Gastroesophageal sphincter (tissue), 3 donors: ENCODE measurements around the gene CNTN2.

ENCODE experiments used
- CTCF ChIP-seq, 4 experiments: fragments of 200-600 bp in 2 of 4; fragments of 450-650 bp in 2 of 4; sonication (generic) in 1 of 4; IDR thresholded peaks; one replicate each; pipeline ENCODE4 v1.5.1; 2017 to 2019; ENCODE audit warnings: antibody characterized with exemption in 4 of 4, mild to moderate bottlenecking in 2 of 4, moderate library complexity in 2 of 4
- POLR2A ChIP-seq, 2 donors: fragments of 450-650 bp; IDR thresholded peaks; one replicate each; pipeline ENCODE4 v1.6.1; 2017; ENCODE audit warnings: antibody characterized with exemption in 2 of 2, mild to moderate bottlenecking in 2 of 2, moderate library complexity in 1 of 2
- POLR2AphosphoS5 ChIP-seq: sonication (generic); formaldehyde crosslinking; IDR thresholded peaks from one replicate; pipeline ENCODE4 v1.6.1; 2017; ENCODE audit warnings: antibody characterized with exemption

- TF ChIP-seq POLR2A (IDR thresholded peaks at IDR 0.05) (no peak), CTCF (IDR thresholded peaks at IDR 0.05) (no peak), POLR2AphosphoS5 (no peak)
Measured at GRCh38 chr1:205012391-205013140, 30.4 kb upstream of the CNTN2 start.
